Activated CD4-positive, alpha-beta T cell treated with anti-CD3 and anti-CD28 coated beads for 4 hours (primary cell): ENCODE measurements around the gene MC5R.
"Not testable (repeated sequence)": the region's sequence is repeated elsewhere in the genome, so short reads cannot be mapped to it uniquely, and the experiment has no call there.

Experiments used
- DNase-seq, 2 donors: peaks; one replicate each; pipeline ENCODE4 v3.0.0-alpha.2; 2020

MC5R gene

GRCh38 chr18:13862898-13863297, 38.9 kb downstream of the MC5R start:
- not testable (repeated sequence) for DNase-seq

GRCh38 chr18:13868501-13869271, 44.7 kb downstream of the MC5R start:
- no peak for DNase-seq

- no peak for DNase-seq
These were observed 47.8 kb downstream of the MC5R start for GRCh38 chr18:13871701-13872100.

- DNase-seq: no peak
These were observed 48.4 kb downstream of the MC5R start for GRCh38 chr18:13872373-13872772.

GRCh38 chr18:13872932-13873331, 49.0 kb downstream of the MC5R start:
- DNase-seq: no peak

GRCh38 chr18:13874558-13874957, 50.6 kb downstream of the MC5R start:
- no peak for DNase-seq
